Neural progenitor cell (in vitro differentiated cells): ENCODE measurements around the gene PRRG1. TPM values are rescaled to one million over a fixed set of nuclear protein-coding genes. Genes with fewer than 3 reads are reported as not detected.

Experiments
- DNase-seq: peaks from one replicate; pipeline ENCODE4 v3.0.0-alpha.2; 2016; ENCODE audit warnings: low spot score
- H2AFZ ChIP-seq: fragments of 200-600 bp; sonication (generic); replicated peaks from 2 replicates; pipeline ENCODE4 v1.6.1; 2016; ENCODE audit warnings: antibody characterized with exemption
- H3F3A ChIP-seq: fragments of 200-600 bp; sonication (generic); 2 replicates; pipeline ENCODE4 v1.6.1; 2016; ENCODE audit warnings: antibody characterized with exemption, low read depth
- H3K27ac ChIP-seq: fragments of 200-600 bp; sonication (generic); 2 replicates; pipeline ENCODE4 v1.5.1; 2016; ENCODE audit warnings: mild to moderate bottlenecking
- H3K27me3 ChIP-seq: fragments of 200-600 bp; sonication (generic); 2 replicates; pipeline ENCODE4 v1.6.1; 2016; ENCODE audit warnings: mild to moderate bottlenecking, moderate library complexity
- H3K36me3 ChIP-seq: fragments of 200-600 bp; sonication (generic); 2 replicates; pipeline ENCODE4 v1.5.1; 2016
- H3K4me1 ChIP-seq: fragments of 200-600 bp; sonication (generic); 2 replicates; pipeline ENCODE4 v1.6.1; 2016; ENCODE audit warnings: mixed run types
- H3K4me2 ChIP-seq: fragments of 200-600 bp; sonication (generic); 2 replicates; pipeline ENCODE4 v1.6.1; 2016
- H3K4me3 ChIP-seq: fragments of 200-600 bp; sonication (generic); 2 replicates; pipeline ENCODE4 v1.5.1; 2016
- H3K79me2 ChIP-seq: fragments of 200-600 bp; sonication (generic); 2 replicates; pipeline ENCODE4 v1.6.1; 2016; ENCODE audit warnings: low read depth
- H3K9ac ChIP-seq: fragments of 200-600 bp; sonication (generic); 2 replicates; pipeline ENCODE4 v1.6.1; 2016
- H3K9me3 ChIP-seq: fragments of 200-600 bp; sonication (generic); 2 replicates; pipeline ENCODE4 v1.5.1; 2016; ENCODE audit warnings: low read depth
- H4K20me1 ChIP-seq: fragments of 200-600 bp; sonication (generic); 2 replicates; pipeline ENCODE4 v1.6.1; 2016; ENCODE audit warnings: low read depth
- H3K27ac Mint-ChIP-seq: 3 replicates; pipeline ENCODE4 v1.8.0; 2021; ENCODE audit warnings: mixed read lengths
- H3K27me3 Mint-ChIP-seq: 2 replicates; pipeline ENCODE4 v1.8.0; 2022; ENCODE audit warnings: low read depth, mild to moderate bottlenecking, inconsistent platforms, moderate library complexity, mixed read lengths; ENCODE audit not compliant: insufficient read depth
- H3K36me3 Mint-ChIP-seq: 3 replicates; pipeline ENCODE4 v1.8.0; 2021; ENCODE audit warnings: mixed read lengths
- H3K4me1 Mint-ChIP-seq: 3 replicates; pipeline ENCODE4 v1.8.0; 2021; ENCODE audit warnings: mixed read lengths
- H3K4me3 Mint-ChIP-seq: 3 replicates; pipeline ENCODE4 v1.8.0; 2021; ENCODE audit warnings: mild to moderate bottlenecking, moderate library complexity, mixed read lengths
- H3K9me3 Mint-ChIP-seq: 3 replicates; pipeline ENCODE4 v1.8.0; 2020; ENCODE audit warnings: mixed read lengths
- CTCF ChIP-seq: fragments of 200-600 bp; sonication (generic); IDR thresholded peaks from 2 replicates; pipeline ENCODE4 v1.5.1; 2017; ENCODE audit warnings: antibody characterized with exemption, mild to moderate bottlenecking
- EZH2 ChIP-seq: fragments of 200-600 bp; sonication (generic); IDR thresholded peaks from 2 replicates; pipeline ENCODE4 v1.6.1; 2017; ENCODE audit warnings: antibody characterized with exemption, mild to moderate bottlenecking, moderate library complexity
- EZH2phosphoT487 ChIP-seq: fragments of 200-600 bp; sonication (generic); IDR thresholded peaks from 2 replicates; pipeline ENCODE4 v1.6.1; 2017; ENCODE audit warnings: antibody characterized with exemption
- total RNA-seq: library from RNA; depleted of rRNA; stranded (reverse); fragments of >200 nt; gene quantifications from 2 replicates; pipeline ENCODE4 v1.2.3, GENCODE V29; 2015; ENCODE audit warnings: low replicate concordance

The PRRG1 gene
- total RNA-seq, 1 donor from 2014 or later: 8.7 TPM

GRCh38 chrX:37437160-37437559 is 88.0 kb downstream of the PRRG1 start:
- Mint-ChIP-seq H3K4me1 (no peaks in the 10 kb centered on the region), H3K9me3 (peaks cover 2% of the 10 kb centered on the region), H3K36me3 (peaks cover 3% of the 10 kb centered on the region), H3K27me3 (no peaks in the 10 kb centered on the region), H3K27ac (no peak overlapping the region), H3K4me3 (no peak overlapping the region)
- Histone ChIP-seq H3K79me2 (no peaks in the 10 kb centered on the region), H4K20me1 (no peaks in the 10 kb centered on the region), H3K27me3 (no peaks in the 10 kb centered on the region), H3K4me3 (no peak overlapping the region), H3K4me1 (no peaks in the 10 kb centered on the region), H3K36me3 (no peaks in the 10 kb centered on the region), H3K9ac (no peak overlapping the region), H2AFZ (no peak overlapping the region), H3K4me2 (no peak overlapping the region), H3K9me3 (no peaks in the 10 kb centered on the region), H3F3A (no peaks in the 10 kb centered on the region), H3K27ac (no peak overlapping the region)
- DNase-seq: no peak
- no peak for TF ChIP-seq CTCF
- no peak for TF ChIP-seq EZH2phosphoT487
- no peak for TF ChIP-seq EZH2

GRCh38 chrX:37441377-37441776 is 92.2 kb downstream of the PRRG1 start:
- no peaks in the 10 kb centered on the region for H3K27me3 ChIP-seq
- no peak overlapping the region for H3K9ac ChIP-seq
- no peak overlapping the region for H2AFZ ChIP-seq
- peaks cover 3% of the 10 kb centered on the region for H3K36me3 Mint-ChIP-seq
- H3K79me2 ChIP-seq: no peaks in the 10 kb centered on the region
- H3K4me1 Mint-ChIP-seq: no peaks in the 10 kb centered on the region
- H3K9me3 ChIP-seq: no peaks in the 10 kb centered on the region
- no peak overlapping the region for H3K27ac Mint-ChIP-seq
- H4K20me1 ChIP-seq: no peaks in the 10 kb centered on the region
- H3K4me3 ChIP-seq: no peak overlapping the region
- no peaks in the 10 kb centered on the region for H3K36me3 ChIP-seq
- no peak overlapping the region for H3K27ac ChIP-seq
- DNase-seq: no peak
- H3K9me3 Mint-ChIP-seq: peaks cover 2% of the 10 kb centered on the region
- TF ChIP-seq CTCF: no peak
- no peak for TF ChIP-seq EZH2phosphoT487
- no peak for TF ChIP-seq EZH2
- H3K4me1 ChIP-seq: no peaks in the 10 kb centered on the region
- no peak overlapping the region for H3K4me2 ChIP-seq
- H3K27me3 Mint-ChIP-seq: no peaks in the 10 kb centered on the region
- H3F3A ChIP-seq: no peaks in the 10 kb centered on the region
- H3K4me3 Mint-ChIP-seq: no peak overlapping the region

GRCh38 chrX:37445182-37445581 is 96.0 kb downstream of the PRRG1 start:
- Histone ChIP-seq H3K36me3 (no peaks in the 10 kb centered on the region), H3K4me3 (no peak overlapping the region), H3K4me1 (no peaks in the 10 kb centered on the region), H3K27ac (no peak overlapping the region), H2AFZ (no peak overlapping the region), H3K9ac (no peak overlapping the region), H3K79me2 (no peaks in the 10 kb centered on the region), H4K20me1 (no peaks in the 10 kb centered on the region), H3F3A (no peaks in the 10 kb centered on the region), H3K9me3 (no peaks in the 10 kb centered on the region), H3K27me3 (no peaks in the 10 kb centered on the region), H3K4me2 (no peak overlapping the region)
- Mint-ChIP-seq H3K4me3 (no peak overlapping the region), H3K9me3 (peaks cover 2% of the 10 kb centered on the region), H3K36me3 (peaks cover 3% of the 10 kb centered on the region), H3K27me3 (no peaks in the 10 kb centered on the region), H3K27ac (no peak overlapping the region), H3K4me1 (no peaks in the 10 kb centered on the region)
- no peak for DNase-seq
- TF ChIP-seq EZH2phosphoT487 (no peak), EZH2 (no peak), CTCF (no peak)
